T-helper 9 cell (primary cell): ENCODE measurements around the gene LTBP4.
"Not testable (repeated sequence)": the region's sequence is repeated elsewhere in the genome, so short reads cannot be mapped to it uniquely, and the experiment has no call there.

Source experiments
- DNase-seq: peaks from one replicate; pipeline ENCODE4 v3.0.0-alpha.2; 2020
- total RNA-seq, 2 donors: gene quantifications; one replicate each; lab custom pipeline; 2026; lab: John Stamatoyannopoulos, UW

The LTBP4 gene
- 46.0 to 91.0 reads per million in 2 donors for total RNA-seq

DNA sequence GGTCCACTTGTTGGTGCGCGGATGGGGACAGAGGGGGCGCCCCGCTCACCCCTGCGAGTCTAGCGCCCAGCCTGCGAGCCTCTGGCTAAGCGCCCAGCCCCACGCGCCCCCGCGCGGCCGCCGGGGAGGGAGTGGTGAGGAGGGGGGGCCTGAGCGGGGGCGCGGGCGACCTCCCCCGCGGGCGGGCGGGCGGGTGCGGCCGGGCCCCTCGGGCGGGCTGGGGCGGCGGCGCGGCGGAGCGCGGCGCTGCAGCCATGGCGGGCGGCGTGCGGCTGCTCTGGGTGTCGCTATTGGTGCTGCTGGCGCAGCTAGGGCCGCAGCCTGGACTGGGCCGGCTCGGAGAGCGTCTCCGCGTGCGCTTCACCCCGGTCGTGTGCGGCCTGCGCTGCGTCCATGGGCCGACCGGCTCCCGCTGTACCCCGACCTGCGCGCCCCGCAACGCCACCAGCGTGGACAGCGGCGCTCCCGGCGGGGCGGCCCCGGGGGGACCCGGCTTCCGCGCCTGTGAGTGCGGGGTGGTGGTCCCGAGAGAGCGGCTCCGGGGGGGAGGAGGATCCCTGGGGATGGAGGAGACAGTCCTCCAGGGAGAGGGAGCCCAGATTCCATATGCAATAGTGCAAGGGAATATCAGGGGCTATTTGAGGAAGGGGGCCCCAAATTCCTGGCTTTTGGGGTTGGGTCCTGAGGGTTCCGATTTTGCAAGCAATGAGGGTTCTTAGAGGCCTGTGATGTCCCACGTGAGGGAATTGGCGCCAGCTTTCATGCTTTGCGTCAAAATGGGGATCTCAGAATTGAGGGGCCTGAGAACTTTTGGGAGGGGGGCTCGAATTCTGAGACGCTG, at the start of gene LTBP4:
LTBP4 (plus strand) TSS at position 236 of the 841 bp plus-strand sequence; CDS start at position 255, 19 bp downstream.
- DNase-seq, result peak; percentile 37

DNA sequence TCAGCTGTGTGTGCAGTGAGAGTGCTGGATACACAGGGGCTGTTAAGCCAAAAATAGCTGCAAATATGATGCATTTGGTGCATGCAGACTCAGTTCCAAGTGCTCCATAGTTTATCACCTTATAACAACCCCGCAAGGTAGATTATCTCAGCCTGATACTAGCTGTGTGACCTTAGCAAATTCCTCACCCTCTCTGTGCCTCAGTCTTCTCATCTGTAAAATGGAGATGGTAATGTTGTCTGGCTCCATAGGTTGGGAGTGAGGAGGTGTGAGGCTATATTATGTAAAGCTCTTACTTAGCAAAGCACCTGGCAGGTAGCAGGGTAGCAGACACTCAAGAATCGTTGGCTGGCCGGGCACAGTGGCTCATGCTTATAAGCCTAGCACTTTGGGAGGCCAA, 48.3 kb upstream of the LTBP4 start:
- no peak for DNase-seq

GRCh38 chr19:40553885-40554857, 47.0 kb upstream of the LTBP4 start:
- no peak for DNase-seq

DNA sequence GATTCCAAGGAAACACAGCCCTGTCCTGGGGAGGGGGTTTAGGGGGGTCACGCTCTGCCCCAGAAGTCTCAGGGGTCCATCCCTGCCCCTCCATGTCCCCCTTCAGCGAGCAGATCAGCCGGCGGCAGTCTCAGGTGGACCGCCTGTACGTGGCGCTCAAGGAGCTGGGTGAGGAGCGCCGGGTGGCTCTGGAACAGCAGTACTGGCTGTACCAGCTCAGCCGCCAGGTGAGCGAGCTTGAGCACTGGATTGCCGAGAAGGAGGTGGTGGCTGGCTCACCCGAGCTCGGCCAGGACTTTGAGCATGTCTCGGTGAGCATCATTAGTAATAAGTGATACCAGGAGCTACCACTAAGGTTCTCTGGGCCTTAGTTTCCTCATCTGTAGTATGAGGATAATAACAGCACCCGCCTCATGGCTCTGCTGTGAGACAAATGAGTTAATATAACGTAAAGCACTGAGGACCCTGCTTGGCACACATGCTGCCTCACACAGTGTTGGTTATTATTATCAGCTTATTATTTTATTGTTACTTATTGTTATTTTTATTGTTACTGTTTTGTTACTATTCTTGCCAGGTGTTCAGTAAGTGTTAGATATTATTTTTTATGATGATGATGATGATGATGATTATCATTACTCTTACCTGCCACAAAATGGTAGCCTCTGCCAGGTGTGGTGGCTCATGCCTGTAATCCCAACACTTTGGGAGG, 45.0 kb upstream of the LTBP4 start:
- no peak for DNase-seq

DNA sequence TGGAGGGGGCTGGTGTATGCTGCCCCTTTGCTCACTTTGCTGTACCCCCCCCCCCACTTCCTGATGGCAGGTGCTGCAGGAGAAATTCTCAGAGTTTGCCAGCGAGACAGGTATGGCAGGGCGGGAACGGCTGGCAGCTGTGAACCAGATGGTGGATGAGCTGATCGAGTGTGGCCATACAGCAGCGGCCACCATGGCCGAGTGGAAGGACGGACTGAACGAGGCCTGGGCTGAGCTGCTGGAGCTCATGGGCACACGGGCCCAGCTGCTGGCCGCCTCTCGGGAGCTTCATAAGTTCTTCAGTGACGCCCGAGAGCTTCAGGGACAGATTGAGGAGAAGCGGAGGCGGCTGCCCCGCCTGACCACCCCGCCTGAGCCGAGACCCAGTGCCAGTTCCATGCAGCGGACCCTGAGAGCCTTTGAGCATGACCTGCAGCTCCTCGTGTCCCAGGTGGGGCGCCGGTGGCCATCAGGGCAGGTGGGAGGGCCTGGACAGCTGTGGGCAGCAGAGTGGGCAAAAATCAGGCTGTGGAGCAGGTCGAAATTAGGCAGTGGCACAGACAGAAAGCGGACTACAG, 44.1 kb upstream of the LTBP4 start:
- no peak for DNase-seq

- no peak for DNase-seq
Measured at GRCh38 chr19:40559394-40559793, 41.8 kb upstream of the LTBP4 start.

DNA sequence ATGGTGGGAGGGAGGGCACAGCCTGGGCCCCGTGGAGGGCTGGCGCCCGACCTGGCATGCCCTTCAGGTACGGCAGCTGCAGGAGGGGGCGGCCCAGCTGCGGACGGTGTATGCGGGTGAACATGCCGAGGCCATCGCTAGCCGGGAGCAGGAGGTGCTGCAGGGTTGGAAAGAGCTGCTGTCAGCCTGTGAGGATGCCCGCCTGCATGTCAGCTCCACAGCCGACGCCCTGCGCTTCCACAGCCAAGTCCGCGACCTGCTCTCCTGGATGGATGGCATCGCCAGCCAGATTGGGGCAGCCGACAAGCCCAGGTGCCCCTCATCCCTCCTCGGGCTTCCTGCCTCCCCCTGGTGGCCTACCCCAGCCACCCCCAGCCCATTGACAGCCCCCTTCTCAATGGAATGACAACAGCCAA, 41.1 kb upstream of the LTBP4 start:
- no peak for DNase-seq

DNA sequence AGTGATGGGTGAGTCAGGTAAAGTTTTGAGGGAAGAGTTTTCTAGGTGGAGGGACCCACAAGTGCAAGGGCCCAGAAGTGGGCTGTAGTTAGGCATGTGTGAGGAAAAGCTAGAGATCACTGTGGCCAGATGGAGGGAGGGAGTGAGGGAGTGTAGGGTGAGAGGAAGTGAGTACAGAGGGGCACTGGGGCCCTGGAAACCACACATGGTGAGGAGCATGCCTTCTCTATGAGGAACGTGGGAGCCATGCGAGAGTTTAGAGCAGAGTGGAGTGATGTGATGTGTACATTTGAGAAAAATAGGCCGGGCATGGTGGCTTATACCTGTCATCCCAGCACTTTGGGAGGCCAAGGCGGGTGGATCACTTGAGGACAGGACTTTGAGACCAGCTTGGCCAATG, 39.2 kb upstream of the LTBP4 start:
- DNase-seq, result no peak

DNA sequence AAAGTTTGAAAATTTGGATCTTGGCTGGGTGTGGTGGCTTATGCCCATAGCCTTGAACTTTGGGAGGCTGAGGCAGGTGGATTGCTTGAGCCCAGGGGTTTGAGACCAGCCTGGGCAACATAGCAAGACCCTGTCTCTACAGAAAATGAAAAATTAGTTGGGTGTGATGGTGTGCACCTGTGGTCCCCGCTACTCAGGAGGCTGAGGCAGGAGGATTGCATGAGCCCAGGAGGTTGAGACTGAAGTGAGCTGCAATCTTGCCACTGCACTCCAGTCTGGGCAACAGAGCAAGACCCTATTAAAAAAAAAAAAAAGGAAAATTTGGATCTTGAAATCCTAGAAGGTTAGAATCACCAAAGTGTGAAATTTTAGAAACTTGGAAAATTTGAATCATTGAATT, 36.6 kb upstream of the LTBP4 start:
- not testable (repeated sequence) for DNase-seq

- DNase-seq, result no peak
Measured at GRCh38 chr19:40565355-40565754, 35.8 kb upstream of the LTBP4 start.

DNA sequence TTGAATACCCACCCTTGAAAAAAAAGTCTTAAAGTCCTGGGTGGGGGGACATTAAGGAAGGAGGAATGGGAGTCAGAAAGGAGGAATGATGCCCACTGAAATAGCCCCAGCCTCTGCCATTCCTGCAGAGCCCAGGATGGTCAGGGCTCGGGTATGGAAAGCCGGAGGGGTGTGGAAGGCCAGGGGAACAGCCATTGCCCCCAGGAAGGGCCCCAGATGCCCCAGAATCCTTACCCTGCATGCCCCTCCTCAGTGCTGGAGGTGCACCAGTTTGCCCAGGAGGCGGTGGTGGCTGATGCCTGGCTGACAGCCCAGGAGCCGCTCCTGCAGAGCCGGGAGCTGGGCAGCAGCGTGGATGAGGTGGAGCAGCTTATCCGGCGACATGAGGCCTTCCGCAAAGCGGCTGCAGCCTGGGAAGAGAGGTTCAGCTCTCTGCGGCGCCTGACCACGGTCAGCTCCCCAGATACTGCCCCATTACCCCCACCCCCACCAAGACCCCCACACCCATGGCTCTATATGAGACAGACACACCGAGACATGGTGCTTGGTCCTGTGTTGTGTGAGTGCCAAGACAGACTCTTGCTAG, 35.2 kb upstream of the LTBP4 start:
- no peak for DNase-seq

DNA sequence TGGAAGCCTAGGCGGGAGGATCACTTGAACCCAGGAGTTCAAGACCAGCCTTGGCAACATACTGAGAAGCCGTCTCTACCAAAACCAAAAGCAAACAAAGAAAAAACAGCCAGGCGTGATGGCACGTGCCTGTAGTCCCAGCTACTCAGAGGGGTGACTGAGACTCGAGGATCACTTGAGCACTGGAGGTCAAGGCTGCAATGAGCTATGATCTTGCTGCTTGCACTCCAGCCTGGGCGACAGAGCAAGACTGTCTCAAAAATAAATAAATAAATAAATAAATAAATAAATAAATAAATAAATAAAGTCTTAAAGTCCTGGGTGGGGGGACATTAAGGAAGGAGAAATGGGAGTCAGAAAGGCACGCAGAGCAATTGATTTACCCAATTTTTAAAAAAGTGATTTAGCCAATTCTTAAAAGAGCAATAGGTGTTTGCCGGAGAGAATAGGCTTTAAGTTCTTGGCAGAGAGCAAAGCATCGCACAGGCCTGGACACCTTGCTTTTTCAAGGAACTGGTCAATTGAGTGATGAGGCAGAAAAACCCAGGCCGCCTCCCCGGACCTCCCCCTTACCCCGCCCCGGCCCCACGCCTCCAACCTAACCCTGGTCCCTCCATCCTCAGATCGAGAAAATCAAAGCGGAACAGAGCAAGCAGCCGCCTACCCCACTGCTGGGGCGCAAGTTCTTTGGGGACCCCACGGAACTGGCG, 34.0 kb upstream of the LTBP4 start:
- DNase-seq, result no peak

GRCh38 chr19:40567750-40568494, 33.2 kb upstream of the LTBP4 start:
- DNase-seq, result no peak

DNA sequence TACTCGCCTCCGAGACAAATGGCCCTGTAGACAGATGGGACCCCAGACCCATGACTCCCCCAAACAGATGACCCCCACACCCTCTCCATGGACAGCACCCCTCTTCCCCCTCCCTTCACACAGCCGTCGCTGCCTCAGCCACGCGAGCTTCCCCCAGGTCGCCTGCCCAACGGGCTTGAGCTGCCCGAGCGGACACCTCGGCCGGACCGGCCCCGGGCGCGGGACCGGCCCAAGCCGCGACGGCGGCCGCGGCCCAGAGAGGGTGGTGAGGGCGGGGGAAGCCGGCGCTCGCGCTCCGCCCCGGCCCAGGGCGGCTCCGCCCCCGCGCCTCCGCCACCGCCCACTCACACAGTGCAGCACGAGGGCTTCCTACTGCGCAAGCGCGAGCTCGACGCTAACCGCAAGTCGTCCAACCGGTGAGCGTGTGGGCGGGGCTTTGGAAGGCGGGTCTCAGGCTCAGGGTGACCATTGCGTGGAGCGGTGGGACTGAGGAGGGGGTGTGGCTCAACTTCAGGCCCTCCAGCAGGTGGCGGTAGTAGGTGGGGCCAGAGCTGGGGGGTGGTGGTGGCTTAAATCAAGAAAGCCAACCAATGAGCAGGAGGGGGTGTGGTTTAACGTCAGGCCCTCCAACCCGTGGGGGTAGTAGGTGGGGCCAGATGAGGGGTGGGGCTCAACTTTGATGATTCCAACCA, 30.7 kb upstream of the LTBP4 start:
- peak; percentile 96 for DNase-seq

GRCh38 chr19:40571005-40571318, 30.2 kb upstream of the LTBP4 start:
- DNase-seq, result no peak

- no peak for DNase-seq
Measured at GRCh38 chr19:40571831-40572495, 29.2 kb upstream of the LTBP4 start.

- DNase-seq, result no peak
Measured at GRCh38 chr19:40575326-40575725, 25.8 kb upstream of the LTBP4 start.

GRCh38 chr19:40576151-40576584, 25.0 kb upstream of the LTBP4 start:
- DNase-seq, result peak; percentile 12
